ENCODE results near the gene INO80E.

INO80E gene

GRCh38 chr16:30018731-30019158 lies 22.7 kb downstream of the INO80E start:
- TF ChIP-seq CSRNP3 (CRISPR knock-in tag; IDR thresholded peaks at IDR 0.05) (no peak), OSR1 (CRISPR knock-in tag; IDR thresholded peaks at IDR 0.05) (no peak), CREB5 (CRISPR knock-in tag; IDR thresholded peaks at IDR 0.05; ENCODE audit: low read depth) (no peak), ZNF70 (CRISPR knock-in tag; IDR thresholded peaks at IDR 0.05) (no peak), ISL1 (CRISPR knock-in tag; IDR thresholded peaks at IDR 0.05) (no peak), TCF4 (CRISPR knock-in tag; IDR thresholded peaks at IDR 0.05; ENCODE audit: borderline replicate concordance) (no peak)
- no peak for ATAC-seq

DNA sequence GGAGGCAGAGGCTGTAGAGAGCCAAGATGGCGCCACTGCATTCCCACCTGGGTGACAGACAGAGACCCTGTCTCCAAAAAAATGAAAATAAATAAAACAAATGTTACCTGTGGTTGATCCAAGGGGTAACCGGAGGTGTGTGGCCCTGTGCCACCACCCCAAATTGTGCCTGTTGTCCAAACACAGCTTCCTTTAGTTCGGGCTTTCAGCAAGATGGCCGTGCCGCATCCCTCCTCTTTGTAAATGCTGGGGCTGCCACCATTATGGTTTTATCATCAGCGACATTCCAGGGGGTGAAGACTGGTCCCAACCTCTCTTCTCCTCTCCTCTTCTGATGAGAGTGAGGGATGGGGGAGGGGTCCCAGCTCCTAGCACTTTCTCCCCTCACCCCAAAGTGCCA lies 26.8 kb downstream of the INO80E start, which contains the start of gene C16orf92:
C16orf92 (plus strand) TSS at position 312 of the 400 bp plus-strand sequence. CDS start 143 bp downstream, outside the sequence.
- ATAC-seq = no peak
- TF ChIP-seq ZFP30 (CRISPR knock-in tag; IDR thresholded peaks at IDR 0.05) (no peak), POU6F1 (CRISPR knock-in tag; IDR thresholded peaks at IDR 0.05; ENCODE audit: borderline replicate concordance, low read depth) (no peak), RARB (CRISPR knock-in tag; IDR thresholded peaks at IDR 0.05) (no peak), ARNTL (CRISPR knock-in tag; IDR thresholded peaks at IDR 0.05; ENCODE audit: borderline replicate concordance, low read depth) (no peak), BACH2 (CRISPR knock-in tag; IDR thresholded peaks at IDR 0.05; ENCODE audit: borderline replicate concordance) (no peak), ZNF70 (CRISPR knock-in tag; IDR thresholded peaks at IDR 0.05) (no peak), OSR1 (CRISPR knock-in tag; IDR thresholded peaks at IDR 0.05) (no peak)
- TF ChIP-seq, protein P1, sequence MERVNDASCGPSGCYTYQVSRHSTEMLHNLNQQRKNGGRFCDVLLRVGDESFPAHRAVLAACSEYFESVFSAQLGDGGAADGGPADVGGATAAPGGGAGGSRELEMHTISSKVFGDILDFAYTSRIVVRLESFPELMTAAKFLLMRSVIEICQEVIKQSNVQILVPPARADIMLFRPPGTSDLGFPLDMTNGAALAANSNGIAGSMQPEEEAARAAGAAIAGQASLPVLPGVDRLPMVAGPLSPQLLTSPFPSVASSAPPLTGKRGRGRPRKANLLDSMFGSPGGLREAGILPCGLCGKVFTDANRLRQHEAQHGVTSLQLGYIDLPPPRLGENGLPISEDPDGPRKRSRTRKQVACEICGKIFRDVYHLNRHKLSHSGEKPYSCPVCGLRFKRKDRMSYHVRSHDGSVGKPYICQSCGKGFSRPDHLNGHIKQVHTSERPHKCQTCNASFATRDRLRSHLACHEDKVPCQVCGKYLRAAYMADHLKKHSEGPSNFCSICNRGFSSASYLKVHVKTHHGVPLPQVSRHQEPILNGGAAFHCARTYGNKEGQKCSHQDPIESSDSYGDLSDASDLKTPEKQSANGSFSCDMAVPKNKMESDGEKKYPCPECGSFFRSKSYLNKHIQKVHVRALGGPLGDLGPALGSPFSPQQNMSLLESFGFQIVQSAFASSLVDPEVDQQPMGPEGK (CRISPR knock-in tag; IDR thresholded peaks at IDR 0.05; ENCODE audit: borderline replicate concordance) = no peak

GRCh38 chr16:30023586-30023985 lies 27.5 kb downstream of the INO80E start:
- no peak for ATAC-seq
- TF ChIP-seq ZFP30 (CRISPR knock-in tag; IDR thresholded peaks at IDR 0.05) = no peak
- no peak for TF ChIP-seq PPARA (CRISPR knock-in tag; IDR thresholded peaks at IDR 0.05; ENCODE audit: borderline replicate concordance)
- no peak for TF ChIP-seq POU6F1 (CRISPR knock-in tag; IDR thresholded peaks at IDR 0.05; ENCODE audit: borderline replicate concordance, low read depth)
- no peak for TF ChIP-seq ESRRG (CRISPR knock-in tag; IDR thresholded peaks at IDR 0.05)
- no peak for TF ChIP-seq ZNF565 (CRISPR knock-in tag; conservative IDR thresholded peaks at IDR 0.05; ENCODE audit: low read depth)
- TF ChIP-seq CSDC2 (CRISPR knock-in tag; IDR thresholded peaks at IDR 0.05) = no peak
- no peak for TF ChIP-seq ZNF70 (CRISPR knock-in tag; IDR thresholded peaks at IDR 0.05)
- TF ChIP-seq TSHZ2 (CRISPR knock-in tag; IDR thresholded peaks at IDR 0.05) = no peak
- no peak for TF ChIP-seq ISL1 (CRISPR knock-in tag; IDR thresholded peaks at IDR 0.05)
- no peak for TF ChIP-seq CREB5 (CRISPR knock-in tag; IDR thresholded peaks at IDR 0.05; ENCODE audit: low read depth)
